K562 (cell line): ENCODE results near the gene EIF3M. TPM values are rescaled to one million over a fixed set of nuclear protein-coding genes. Genes with fewer than 3 reads are reported as not detected.
"Not testable (repeated sequence)": the region's sequence is repeated elsewhere in the genome, so short reads cannot be mapped to it uniquely, and the experiment has no call there.

ENCODE experiments used
- ATAC-seq: fragments of 200-7000 bp; cut with Tn5 transposase; 3 replicates; pipeline ENCODE4 v1.9.1; 2020; ENCODE audit warnings: moderate library complexity
- BruUV-seq: library from RNA; stranded (reverse); fragments of 400-500 nt; replicated peaks from 2 replicates; lab custom pipeline; 2021; lab: Mats Ljungman, UMichigan
- CTCF ChIA-PET: fragments of 300-600 bp; formaldehyde crosslinking; extraction: SDS; loops from one replicate; lab custom pipeline; 2021; ENCODE audit warnings: low intra/inter-chr PET ratio; lab: Yijun Ruan, JAX
- POLR2A ChIA-PET: fragments of 300-600, 350-650 bp; sonication (Branson Sonifier 250); formaldehyde crosslinking; extraction: SDS; loops from one replicate; lab custom pipeline; 2021; ENCODE audit warnings: antibody characterized with exemption, inconsistent platforms; lab: Yijun Ruan, JAX
- DNase-seq, 4 experiments: peaks; one replicate each; pipeline versions ENCODE4 v3.0.0 to v3.0.0-alpha.2; 2011 to 2018; ENCODE audit warnings: low spot score in 3 of 4, mixed read lengths in 3 of 4; ENCODE audit errors: extremely low read depth in 1 of 4
- FAIRE-seq: peaks from 2 replicates; lab custom pipeline; 2011; peaks lifted over from hg19 to GRCh38; lab: Jason Lieb, UNC
- H2AFZ ChIP-seq: 2 replicates; pipeline ENCODE4 v1.6.0; 2011; ENCODE audit warnings: low read depth, low read length, control low read depth, inconsistent platforms
- H3K27ac ChIP-seq: fragments of 200-600 bp; 3 replicates; pipeline ENCODE4 v1.8.0; 2011; ENCODE audit warnings: low read depth, mild to moderate bottlenecking, control low read depth, inconsistent platforms, low read length, moderate library complexity, mixed read lengths; ENCODE audit errors: extremely low read depth
- H3K27me3 ChIP-seq, 2 experiments: fragments of 300-600 bp in 1 of 2; 2 replicates in 1 of 2; 3 replicates in 1 of 2; pipeline versions ENCODE4 v1.6.0 to v1.8.0; 2011; ENCODE audit warnings: inconsistent platforms in 2 of 2, low read length in 2 of 2, mild to moderate bottlenecking in 1 of 2, mixed read lengths in 1 of 2, moderate library complexity in 1 of 2; ENCODE audit not compliant: control insufficient read depth in 2 of 2, insufficient read depth in 2 of 2
- H3K36me3 ChIP-seq: fragments of 300-600 bp; 3 replicates; pipeline ENCODE4 v1.8.0; 2011; ENCODE audit warnings: mild to moderate bottlenecking, low read length, inconsistent platforms; ENCODE audit not compliant: control insufficient read depth, insufficient read depth
- H3K4me1 ChIP-seq, 2 experiments: fragments of 200-600 bp in 1 of 2; replicated peaks in 1 of 2; 2 replicates in 1 of 2; 3 replicates in 1 of 2; pipeline versions ENCODE4 v1.5.1 to v1.8.0; 2011; ENCODE audit warnings: inconsistent platforms in 2 of 2, low read length in 2 of 2, mild to moderate bottlenecking in 1 of 2, mixed read lengths in 1 of 2, moderate library complexity in 1 of 2; ENCODE audit not compliant: control insufficient read depth in 2 of 2, insufficient read depth in 2 of 2
- H3K4me2 ChIP-seq: 2 replicates; pipeline ENCODE4 v1.6.1; 2011; ENCODE audit warnings: low read length, control low read depth, inconsistent platforms, mixed read lengths; ENCODE audit not compliant: insufficient read depth
- H3K4me3 ChIP-seq: fragments of 200-600 bp; sonication (generic), shearing (Covaris generic); 2 replicates; pipeline ENCODE4 v1.5.1; 2016; ENCODE audit warnings: control low read depth, inconsistent platforms
- H3K79me2 ChIP-seq: fragments of 200-600 bp; 3 replicates; pipeline ENCODE4 v1.8.0; 2011; ENCODE audit warnings: low read length, inconsistent platforms; ENCODE audit not compliant: control insufficient read depth, insufficient read depth
- H3K9ac ChIP-seq, 2 experiments: 2 replicates each; pipeline versions ENCODE4 v1.6.0 to v1.6.1; 2011; ENCODE audit warnings: low read depth in 2 of 2, low read length in 2 of 2, control low read depth in 1 of 2, inconsistent platforms in 1 of 2, mild to moderate bottlenecking in 1 of 2, mixed read lengths in 1 of 2; ENCODE audit not compliant: insufficient read depth in 1 of 2
- H3K9me1 ChIP-seq: one replicate; pipeline ENCODE4 v1.6.0; 2011; ENCODE audit warnings: inconsistent platforms, mild to moderate bottlenecking, low read length, moderate library complexity; ENCODE audit not compliant: control insufficient read depth, insufficient read depth
- H3K9me3 ChIP-seq: replicated peaks from 2 replicates; pipeline ENCODE4 v1.5.1; 2011; ENCODE audit warnings: low read depth, low read length, inconsistent platforms; ENCODE audit not compliant: control insufficient read depth, insufficient read depth
- H4K20me1 ChIP-seq: replicated peaks from 2 replicates; pipeline ENCODE4 v1.6.1; 2011; ENCODE audit warnings: low read length, inconsistent platforms, mixed read lengths; ENCODE audit not compliant: control insufficient read depth, insufficient read depth
- ELK1 ChIP-seq: sonication (generic); formaldehyde crosslinking; IDR thresholded peaks from 2 replicates; pipeline ENCODE4 v1.8.1; 2022; ENCODE audit warnings: missing genetic modification reagents
- HINFP ChIP-seq: fragments of 450-650 bp; conservative IDR thresholded peaks from 2 replicates; pipeline ENCODE4 v1.6.1; 2016; ENCODE audit warnings: missing genetic modification characterization, low read depth, mild to moderate bottlenecking, control low read depth, missing compliant biosample characterization
- LARP7 ChIP-seq: fragments of 450-650 bp; IDR thresholded peaks from 2 replicates; pipeline ENCODE4 v1.6.1; 2016
- SRSF1 ChIP-seq: fragments of 200-400 bp; formaldehyde crosslinking; IDR thresholded peaks from 2 replicates; pipeline ENCODE4 v1.6.1; 2017; ENCODE audit warnings: mild to moderate bottlenecking, low read depth, low read length, moderate library complexity
- ZNF444 ChIP-seq: fragments of 250-450 bp; sonication (Bioruptor Pico); IDR thresholded peaks from 2 replicates; pipeline ENCODE4 v1.4.0; 2020; ENCODE audit warnings: mild to moderate bottlenecking, moderate library complexity
- ZNF589 ChIP-seq: fragments of 200-800 bp; sonication (Bioruptor generic); IDR thresholded peaks from 2 replicates; pipeline ENCODE4 v1.6.1; 2016; ENCODE audit warnings: low read depth, missing genetic modification characterization, missing compliant biosample characterization
- WGBS: fragments of 100-300 bp; shearing (Covaris generic); methylation state at CpG from one replicate; pipeline ENCODE4 v1.1.6; 2016; ENCODE audit warnings: low coverage, mixed read lengths; ENCODE audit not compliant: insufficient coverage; ENCODE audit errors: missing lambda C conversion rate; 5-methylcytosine and 5-hydroxymethylcytosine counted together
- in situ Hi-C: fragments of 300-500 bp; cut with MboI; formaldehyde crosslinking; loops from 4 replicates; pipeline ENCODE4 v1.15.0; 2018; ENCODE audit warnings: inconsistent platforms, mixed read lengths
- intact Hi-C: fragments of 100-400 bp; cut with micrococcal nuclease; formaldehyde crosslinking; loops from 2 replicates; pipeline ENCODE4 v1.14.2; 2022
- polyA plus RNA-seq, 8 experiments: library from polyadenylated mRNA; depleted of rRNA in 4 of 8; stranded (reverse) in 5 of 8; unstranded in 3 of 8; fragments of >200 nt; fragmentation: Nextera tagmentation in 2 of 8; fragmentation: Illumina TruSeq in 1 of 8; extraction: Ambion mirVana in 2 of 8; extraction: Trizol in 1 of 8; gene quantifications; 2 replicates each; pipeline versions ENCODE4 v1.2.1 to v1.2.3, GENCODE V29; 2011 to 2014; ENCODE audit warnings: inconsistent platforms in 1 of 8, missing spikeins in 1 of 8
- total RNA-seq, 7 experiments: library from RNA; depleted of rRNA in 6 of 7; stranded (reverse); fragments of >200 nt in 6 of 7; fragmentation: Illumina TruSeq in 2 of 7; extraction: Trizol in 2 of 7; gene quantifications; 2 replicates each; pipeline versions ENCODE4 v1.2.1 to v1.2.3, GENCODE V29; 2011 to 2021; ENCODE audit warnings: low replicate concordance in 1 of 7

The EIF3M gene
- total and polyA plus RNA-seq, 9 of the 15 experiments (the other 6 are each of a cell fraction or from before 2014, with no cell fraction given): 602 to 2,015 (median 1,058) TPM

DNA sequence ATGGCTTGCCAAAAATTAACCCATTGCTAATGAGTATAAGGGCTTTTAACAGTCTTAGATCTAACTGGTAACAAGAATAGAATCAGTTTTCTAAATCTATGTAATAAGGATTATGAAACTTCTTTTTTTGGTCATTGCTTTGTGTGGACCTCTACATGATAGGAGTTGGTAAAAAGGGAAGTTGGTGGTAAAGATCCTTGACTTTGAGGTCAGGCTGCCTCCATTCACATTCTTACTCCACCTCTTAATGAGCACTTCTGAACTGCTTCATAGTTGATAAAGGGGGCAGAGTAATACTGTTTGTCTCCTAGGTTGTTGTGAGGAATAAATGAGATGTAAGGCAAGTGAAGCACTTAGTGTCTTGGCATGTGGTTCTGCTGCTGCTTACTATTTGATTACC is 10.6 kb downstream of the EIF3M start (continued):
- TF ChIP-seq ELK1 (no peak), ZNF589 (no peak), HINFP (tag) (no peak), ZNF444 (no peak), SRSF1 (no peak), LARP7 (no peak)
- TF ChIP-seq, all 486 proteins: peak for 0

- H4K20me1 ChIP-seq, FAIRE-seq, H2AFZ ChIP-seq, ATAC-seq, H3K9me1 ChIP-seq, H3K9me3 ChIP-seq, H3K27ac ChIP-seq, intact Hi-C loops, H3K4me3 ChIP-seq, CTCF ChIA-PET, H3K27me3 ChIP-seq, BruUV-seq, H3K9ac ChIP-seq, H3K4me2 ChIP-seq, DNase-seq, H3K4me1 ChIP-seq, in situ Hi-C loops: not testable (repeated sequence)
- WGBS: 97% methylated on average over 12 of the region's 14 CpGs
- Histone ChIP-seq H3K36me3 (peaks cover 98% of the 10 kb centered on the region), H3K79me2 (peaks cover 37% of the 10 kb centered on the region; the same call in 2 of the 3 replicates)
- POLR2A ChIA-PET: interaction anchor here (2.4 kb wide), 1 partner anchor 12 kb away, joined by 12 read pairs; the partner anchor contains the start of gene EIF3M
Measured at GRCh38 chr11:32596114-32596513, 12.5 kb downstream of the EIF3M start.
